Neuron (in vitro differentiated cells): ENCODE data around the gene LACRT.
"Not testable (repeated sequence)": the region's sequence is repeated elsewhere in the genome, so short reads cannot be mapped to it uniquely, and the experiment has no call there.

ENCODE experiments used
- H2AFZ ChIP-seq: one replicate; pipeline ENCODE4 v1.6.1; 2013; ENCODE audit warnings: low read depth, mild to moderate bottlenecking, inconsistent platforms, low read length, moderate library complexity
- H3K27me3 ChIP-seq: one replicate; pipeline ENCODE4 v1.6.1; 2013; ENCODE audit warnings: low read length; ENCODE audit not compliant: insufficient read depth
- H3K36me3 ChIP-seq: one replicate; pipeline ENCODE4 v1.6.1; 2013; ENCODE audit warnings: low read length; ENCODE audit not compliant: insufficient read depth
- H3K4me1 ChIP-seq: one replicate; pipeline ENCODE4 v1.6.1; 2013; ENCODE audit warnings: low read length; ENCODE audit not compliant: insufficient read depth
- H3K4me3 ChIP-seq: 2 replicates; pipeline ENCODE4 v1.5.1; 2013; ENCODE audit warnings: mild to moderate bottlenecking, low read length, moderate library complexity
- H3K9me3 ChIP-seq: one replicate; pipeline ENCODE4 v1.6.1; 2013; ENCODE audit warnings: low read length

LACRT gene, protein sequence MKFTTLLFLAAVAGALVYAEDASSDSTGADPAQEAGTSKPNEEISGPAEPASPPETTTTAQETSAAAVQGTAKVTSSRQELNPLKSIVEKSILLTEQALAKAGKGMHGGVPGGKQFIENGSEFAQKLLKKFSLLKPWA

DNA sequence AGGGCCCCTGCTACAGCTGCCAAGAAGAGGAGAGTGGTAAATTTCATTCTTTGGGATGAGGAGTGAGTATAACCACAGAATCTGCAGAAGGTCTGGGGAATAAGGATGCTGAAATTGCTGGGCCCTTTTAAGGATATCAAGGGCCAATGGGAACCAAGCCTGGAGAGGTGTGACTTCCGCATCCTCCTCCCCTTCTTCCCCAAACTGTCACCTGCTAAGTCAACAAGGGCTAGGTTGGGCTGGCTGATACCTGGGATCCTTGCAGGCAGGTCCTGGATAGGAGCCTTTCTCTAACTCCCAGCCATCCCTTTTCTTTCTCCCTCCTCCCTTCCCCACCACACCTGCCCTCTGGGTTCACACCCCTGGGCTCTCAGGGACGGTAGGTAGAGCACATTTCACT, at the start of gene LACRT:
Gene LACRT, minus strand, starts transcription at position 101 of the 400 bp plus-strand sequence. Its CDS starts 54 bp downstream, at position 47.
- Histone ChIP-seq H3K36me3 (no peaks in the 10 kb centered on the region), H3K4me1 (no peaks in the 10 kb centered on the region), H3K4me3 (no peak within 1 kb of the TSS), H2AFZ (no peak within 1 kb of the TSS), H3K27me3 (no peaks in the 10 kb centered on the region), H3K9me3 (no peaks in the 10 kb centered on the region)

DNA sequence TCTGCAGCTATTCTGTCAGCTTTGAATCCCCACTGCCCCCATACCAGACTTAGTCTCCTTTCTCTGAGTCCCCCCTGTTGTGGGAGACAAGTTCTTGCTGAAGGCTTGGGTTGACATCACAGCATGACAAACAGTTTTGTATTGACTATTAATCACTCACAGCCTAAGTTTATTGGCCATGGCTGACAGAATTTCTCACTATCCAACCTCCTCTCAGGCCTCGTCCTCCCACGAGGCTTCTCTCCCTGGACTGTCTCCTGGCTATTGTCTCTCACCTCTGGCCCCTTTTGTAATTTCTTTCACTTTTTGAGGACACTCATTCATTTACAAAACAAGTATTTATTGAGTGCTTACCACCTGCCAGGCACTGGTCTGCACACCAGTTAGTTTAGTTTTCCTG, 48.7 kb upstream of the LACRT start:
- Histone ChIP-seq H3K27me3 (no peaks in the 10 kb centered on the region), H3K4me3 (no peak overlapping the region)

DNA sequence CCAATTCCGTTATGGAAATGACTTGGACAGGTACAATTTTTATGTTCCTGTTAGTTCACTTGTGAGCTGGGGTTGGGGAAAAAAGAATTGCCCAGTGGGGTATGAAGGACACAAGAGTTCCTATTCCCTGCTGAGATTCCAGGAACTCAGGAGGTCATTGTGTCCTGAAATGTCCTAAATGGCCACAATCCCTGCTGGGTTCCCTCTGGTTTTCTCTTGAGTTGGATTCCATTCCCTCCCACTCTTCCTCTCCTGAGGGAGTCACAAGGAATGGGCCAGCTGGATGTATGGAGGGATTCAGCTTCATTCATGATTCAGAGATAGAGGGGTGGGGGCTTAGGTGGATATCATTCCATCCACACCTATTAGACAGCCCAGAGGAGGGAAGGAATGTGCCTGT, 48.0 kb upstream of the LACRT start:
- Histone ChIP-seq H3K27me3 (no peaks in the 10 kb centered on the region), H3K4me1 (peaks cover 3% of the 10 kb centered on the region), H2AFZ (no peak overlapping the region), H3K9me3 (no peaks in the 10 kb centered on the region), H3K36me3 (no peaks in the 10 kb centered on the region), H3K4me3 (no peak overlapping the region)

More for the DNA sequence above, 48.7 kb upstream of the LACRT start:
- no peaks in the 10 kb centered on the region for H3K9me3 ChIP-seq
- peaks cover 3% of the 10 kb centered on the region for H3K4me1 ChIP-seq
- H3K36me3 ChIP-seq: no peaks in the 10 kb centered on the region
- no peak overlapping the region for H2AFZ ChIP-seq

DNA sequence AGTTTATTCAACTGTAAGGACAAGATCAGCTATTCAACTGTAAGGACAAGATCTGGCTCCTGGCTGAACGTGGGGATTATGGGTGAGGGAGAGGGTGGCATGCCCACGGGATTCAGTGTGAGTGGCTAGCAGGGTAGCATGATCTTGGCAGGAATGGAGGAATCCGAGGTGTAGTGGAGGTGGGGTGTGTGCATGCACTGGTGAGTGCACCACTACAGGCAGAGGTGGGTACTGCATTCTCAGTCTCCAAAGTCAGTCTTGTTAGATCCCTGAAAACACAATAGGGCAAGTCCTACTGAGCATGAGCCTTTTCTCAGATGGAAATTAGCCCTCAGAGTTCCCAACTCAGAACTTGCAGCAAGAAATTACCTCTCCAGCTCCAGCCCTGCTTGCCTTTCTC, 45.7 kb upstream of the LACRT start:
- Histone ChIP-seq H3K4me1 (peaks cover 3% of the 10 kb centered on the region), H3K36me3 (no peaks in the 10 kb centered on the region), H2AFZ (no peak overlapping the region), H3K27me3 (no peaks in the 10 kb centered on the region), H3K4me3 (no peak overlapping the region), H3K9me3 (no peaks in the 10 kb centered on the region)

DNA sequence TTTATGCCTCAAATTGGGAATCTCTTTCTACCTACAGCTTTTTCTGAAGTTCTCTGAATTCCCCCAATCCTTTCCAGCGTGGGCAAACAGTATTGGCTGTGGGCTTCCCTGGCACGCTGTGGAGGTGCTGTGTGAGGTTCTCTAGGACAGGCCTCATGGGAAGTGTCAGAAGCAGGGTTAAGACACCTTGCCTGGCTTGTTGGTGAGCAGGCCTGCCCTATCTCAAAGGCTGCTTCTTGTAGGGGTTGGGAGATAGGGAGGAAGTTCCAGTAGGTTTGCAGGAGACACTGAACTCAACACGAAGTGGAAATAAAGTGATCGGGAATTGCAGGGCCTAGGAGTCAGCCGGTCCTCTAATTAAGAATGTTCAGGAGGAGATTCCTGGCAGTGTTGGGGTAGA, 43.4 kb upstream of the LACRT start:
- no peaks in the 10 kb centered on the region for H3K9me3 ChIP-seq
- H3K27me3 ChIP-seq: no peaks in the 10 kb centered on the region
- no peak overlapping the region for H2AFZ ChIP-seq
- H3K36me3 ChIP-seq: no peaks in the 10 kb centered on the region
- H3K4me3 ChIP-seq: no peak overlapping the region
- H3K4me1 ChIP-seq: no peaks in the 10 kb centered on the region

DNA sequence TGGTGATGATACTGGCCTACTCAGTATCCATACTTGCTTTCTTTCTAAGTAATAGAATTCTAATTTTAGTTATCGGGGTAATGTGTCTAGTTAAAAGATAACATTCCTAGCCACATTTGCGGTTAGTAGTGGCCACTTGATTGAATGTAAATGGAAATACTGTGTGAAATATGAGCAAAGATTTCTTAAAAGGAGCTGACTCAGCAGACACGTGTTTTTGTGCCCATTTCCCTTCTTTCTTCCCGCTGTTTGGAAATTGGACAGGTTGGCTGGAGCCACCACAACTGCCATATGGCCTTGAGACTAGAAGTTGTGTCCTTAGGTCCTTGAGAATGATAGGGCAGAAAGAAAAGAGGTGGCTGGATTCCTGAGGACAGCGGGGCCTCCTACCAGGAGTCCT, 33.2 kb upstream of the LACRT start:
- no peak overlapping the region for H3K4me3 ChIP-seq
- H2AFZ ChIP-seq: no peak overlapping the region
- no peaks in the 10 kb centered on the region for H3K27me3 ChIP-seq
- no peaks in the 10 kb centered on the region for H3K9me3 ChIP-seq
- H3K36me3 ChIP-seq: no peaks in the 10 kb centered on the region
- H3K4me1 ChIP-seq: no peaks in the 10 kb centered on the region

DNA sequence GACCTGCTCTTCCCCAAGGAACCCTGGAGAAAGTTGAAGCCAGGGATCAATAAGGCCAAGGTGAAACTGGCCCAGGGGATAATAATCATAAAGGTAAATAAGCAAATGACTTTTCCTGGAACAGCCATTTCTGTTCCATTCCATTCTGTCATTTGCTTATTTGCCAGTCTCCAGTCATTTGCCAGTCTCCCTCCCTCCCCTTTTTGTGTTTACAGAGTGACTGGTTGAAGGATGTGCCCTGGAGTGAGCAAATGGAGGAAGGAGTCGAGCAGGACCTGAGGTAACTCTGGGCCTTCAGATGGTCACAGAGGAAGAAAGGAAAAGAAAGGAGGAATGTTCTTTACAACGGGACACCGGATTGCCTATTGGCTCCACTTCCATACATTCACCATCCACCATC, 31.3 kb upstream of the LACRT start:
- no peaks in the 10 kb centered on the region for H3K4me1 ChIP-seq
- H2AFZ ChIP-seq: no peak overlapping the region
- H3K36me3 ChIP-seq: no peaks in the 10 kb centered on the region
- H3K9me3 ChIP-seq: no peaks in the 10 kb centered on the region
- no peaks in the 10 kb centered on the region for H3K27me3 ChIP-seq
- H3K4me3 ChIP-seq: no peak overlapping the region

DNA sequence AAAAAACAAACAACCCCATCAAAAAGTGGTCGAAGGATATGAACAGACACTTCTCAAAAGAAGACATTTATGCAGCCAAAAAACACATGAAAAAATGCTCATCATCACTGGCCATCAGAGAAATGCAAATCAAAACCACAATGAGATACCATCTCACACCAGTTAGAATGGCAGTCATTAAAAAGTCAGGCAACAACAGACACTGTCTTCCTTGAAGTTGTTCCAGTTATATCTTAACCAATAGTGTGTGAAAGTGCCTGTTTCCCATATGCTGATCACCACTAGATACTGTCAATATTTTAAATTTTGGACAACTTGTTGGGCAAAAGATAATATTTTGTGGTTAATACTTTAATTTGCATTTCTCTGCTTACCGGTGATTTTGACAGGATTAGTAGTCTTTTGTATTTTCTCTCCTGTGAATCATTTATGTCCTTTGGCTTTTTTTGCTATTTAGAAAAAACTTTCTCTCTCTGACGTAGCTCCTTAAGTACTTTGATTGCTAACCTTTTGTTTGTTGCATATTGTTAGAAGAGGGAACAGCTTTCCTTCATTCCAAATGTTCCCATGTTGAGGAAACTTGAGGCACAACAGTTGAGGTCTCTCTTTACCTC, 30.4 kb upstream of the LACRT start:
- not testable (repeated sequence) for H3K36me3 ChIP-seq, H3K9me3 ChIP-seq, H3K27me3 ChIP-seq, H3K4me3 ChIP-seq, H3K4me1 ChIP-seq, H2AFZ ChIP-seq

DNA sequence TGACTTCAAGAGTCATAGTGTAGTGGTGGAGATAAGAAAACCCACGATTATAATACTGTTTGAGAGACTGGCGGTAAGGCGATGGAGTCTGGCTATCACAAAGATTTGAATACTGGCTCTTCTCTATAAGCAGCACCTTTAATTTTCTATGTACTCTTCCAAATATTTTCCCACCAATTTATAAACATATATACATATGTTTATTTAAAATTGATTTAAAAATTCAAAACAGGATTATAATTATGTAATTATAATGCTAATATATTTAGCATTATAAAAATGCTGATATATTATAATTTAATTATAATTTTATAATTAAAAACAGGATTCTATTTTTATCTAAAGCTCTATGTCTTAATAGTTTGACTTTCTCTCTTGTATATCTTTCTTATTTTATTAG, 28.9 kb upstream of the LACRT start:
- Histone ChIP-seq H2AFZ (no peak overlapping the region), H3K36me3 (no peaks in the 10 kb centered on the region), H3K27me3 (no peaks in the 10 kb centered on the region), H3K4me3 (no peak overlapping the region), H3K4me1 (no peaks in the 10 kb centered on the region), H3K9me3 (no peaks in the 10 kb centered on the region)

DNA sequence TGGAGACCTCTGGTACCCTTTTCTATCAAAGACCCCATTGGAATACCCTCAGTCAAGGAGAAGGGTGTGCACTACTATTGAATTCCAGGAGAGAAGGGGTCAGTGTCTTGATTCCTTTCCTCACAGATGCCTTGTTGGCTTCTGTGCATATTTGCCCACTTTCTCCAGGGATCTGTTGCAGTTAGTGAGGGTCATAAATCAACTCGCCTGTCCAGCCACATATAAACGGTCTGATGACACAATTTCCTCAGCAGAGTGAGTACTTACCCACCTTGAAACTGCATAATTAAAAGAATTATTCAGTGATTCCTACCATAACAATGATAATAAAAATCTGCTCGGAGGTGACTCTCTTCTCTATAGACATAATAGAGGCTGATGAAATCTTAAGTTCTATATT, 27.3 kb upstream of the LACRT start:
- Histone ChIP-seq H2AFZ (no peak overlapping the region), H3K4me3 (no peak overlapping the region), H3K36me3 (no peaks in the 10 kb centered on the region)

DNA sequence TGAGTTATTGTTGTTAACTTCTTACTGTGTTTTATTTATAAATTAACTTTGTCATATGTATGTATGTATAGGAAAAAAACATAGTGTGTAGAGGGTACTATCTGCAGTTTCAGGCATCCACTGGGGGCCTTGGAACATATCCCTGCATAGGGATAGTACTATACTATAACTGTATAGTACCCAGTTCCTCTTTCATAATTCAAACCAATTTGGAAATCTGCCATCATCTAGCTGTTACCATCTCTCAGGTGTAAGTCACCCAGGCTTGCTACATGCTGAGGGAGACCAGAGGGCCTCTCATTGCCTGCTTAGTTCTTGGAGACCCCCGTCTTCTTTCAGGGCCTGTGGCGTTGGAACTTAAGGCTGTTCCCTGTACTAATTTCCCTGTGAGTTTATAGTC, 26.4 kb upstream of the LACRT start:
- Histone ChIP-seq H3K36me3 (no peaks in the 10 kb centered on the region), H2AFZ (no peak overlapping the region), H3K4me1 (no peaks in the 10 kb centered on the region), H3K4me3 (no peak overlapping the region), H3K27me3 (no peaks in the 10 kb centered on the region), H3K9me3 (no peaks in the 10 kb centered on the region)

More for the DNA sequence above, 27.3 kb upstream of the LACRT start:
- no peaks in the 10 kb centered on the region for H3K4me1 ChIP-seq
- H3K9me3 ChIP-seq: no peaks in the 10 kb centered on the region
- H3K27me3 ChIP-seq: no peaks in the 10 kb centered on the region

DNA sequence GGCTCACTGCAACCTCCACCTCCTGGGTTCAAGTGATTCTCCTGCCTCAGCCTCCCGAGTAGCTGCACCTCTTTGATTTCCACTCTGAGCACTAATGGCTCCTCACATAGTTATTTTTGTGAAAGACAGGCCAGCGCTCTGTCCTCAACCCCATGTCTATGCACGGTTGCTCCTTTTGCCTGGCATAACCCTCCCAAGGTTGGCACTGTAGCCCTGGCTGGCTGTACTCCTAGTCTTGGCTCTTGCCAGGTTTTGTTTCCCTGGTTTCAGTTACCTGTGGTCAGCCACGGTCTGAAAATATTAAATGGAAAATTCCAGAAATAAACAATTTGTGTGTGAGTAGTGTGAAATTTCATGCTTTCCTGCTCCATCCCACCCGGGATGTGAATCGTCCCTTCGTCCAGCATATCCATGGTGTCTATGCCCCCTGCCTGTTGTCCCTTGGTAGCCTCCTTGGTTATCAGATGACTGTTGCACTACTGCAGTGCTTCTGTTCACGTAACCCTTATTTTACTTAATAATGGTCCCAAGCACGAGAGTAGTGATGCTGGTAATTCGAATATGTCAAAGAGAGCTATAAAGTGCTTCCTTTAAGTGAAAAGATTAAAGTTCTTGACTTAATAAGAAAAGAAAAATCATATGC, 25.7 kb upstream of the LACRT start:
- H2AFZ ChIP-seq: no peak overlapping the region
- no peaks in the 10 kb centered on the region for H3K27me3 ChIP-seq
- no peak overlapping the region for H3K4me3 ChIP-seq
- no peaks in the 10 kb centered on the region for H3K4me1 ChIP-seq
- H3K36me3 ChIP-seq: no peaks in the 10 kb centered on the region
- H3K9me3 ChIP-seq: no peaks in the 10 kb centered on the region

DNA sequence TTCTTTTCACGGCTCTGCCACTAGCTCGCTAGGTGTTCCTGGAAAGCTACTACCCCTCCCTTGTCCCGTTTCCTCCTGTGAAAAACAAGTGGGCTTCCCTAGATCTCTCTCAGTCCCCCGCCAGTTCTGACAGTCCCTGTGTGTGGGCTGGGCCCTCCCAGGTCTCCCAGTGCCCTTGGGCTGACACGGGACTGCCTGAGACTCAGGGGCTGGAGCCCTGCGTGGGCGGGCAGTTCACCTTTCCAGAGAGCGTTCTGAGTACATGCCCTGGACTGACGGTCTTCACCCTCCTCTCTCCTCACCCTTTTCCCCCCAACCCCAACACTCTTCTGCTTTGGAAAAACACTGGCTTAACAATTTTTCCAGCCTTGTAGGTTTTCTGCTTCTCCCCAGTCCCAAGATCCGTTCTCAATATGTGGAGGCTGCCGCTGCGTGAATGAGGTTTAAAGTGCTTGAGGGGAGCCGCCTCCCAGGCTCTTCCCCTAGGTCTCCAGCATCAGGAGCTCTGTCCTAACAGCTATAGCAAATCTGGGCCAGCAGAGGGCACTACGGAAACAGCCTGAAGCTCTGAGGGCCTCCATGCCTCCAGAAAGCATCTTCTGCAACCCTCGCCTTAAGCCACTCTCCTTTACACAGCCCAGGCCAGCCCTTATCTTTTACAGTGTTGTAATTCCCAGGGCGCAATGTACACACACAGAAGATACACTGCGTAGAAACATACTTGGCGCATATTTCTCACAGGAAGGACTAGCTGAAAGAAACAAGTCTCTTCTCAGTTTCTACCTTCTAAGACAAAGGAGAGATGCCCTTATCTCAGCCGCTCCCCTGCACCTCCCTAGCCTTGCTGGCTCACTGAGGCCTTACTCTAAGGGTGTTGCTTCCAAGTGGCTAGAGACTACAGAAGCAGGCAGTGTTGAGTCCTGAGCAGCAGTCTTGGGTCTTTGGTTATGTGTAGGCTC, 23.9 kb upstream of the LACRT start:
- Histone ChIP-seq H3K4me3 (no peak overlapping the region), H2AFZ (no peak overlapping the region), H3K4me1 (no peaks in the 10 kb centered on the region), H3K27me3 (no peaks in the 10 kb centered on the region), H3K36me3 (no peaks in the 10 kb centered on the region), H3K9me3 (no peaks in the 10 kb centered on the region)
